ENCODE data around the gene PROZ. TPM values are rescaled to one million over a fixed set of nuclear protein-coding genes. Genes with fewer than 3 reads are reported as not detected.

Gene PROZ
- total RNA-seq, 1 experiment from 2014 or later = not detected

- Histone ChIP-seq H3K27ac (ENCODE audit: low read depth, low read length) (no peak overlapping the region), H3K9me2 (ENCODE audit: insufficient read depth) (no peaks in the 10 kb centered on the region), H4K20me1 (ENCODE audit: insufficient read depth) (no peaks in the 10 kb centered on the region), H3K9ac (ENCODE audit: low read length) (no peak overlapping the region), H3K4me2 (ENCODE audit: low read length) (no peak overlapping the region), H2AFZ (ENCODE audit: low read depth, low read length, poor library complexity, severe bottlenecking) (no peak overlapping the region), H3K79me2 (ENCODE audit: insufficient read depth, low read length) (no peaks in the 10 kb centered on the region), H3K4me3 (replicated peaks in 1 of 2; ENCODE audit: low read depth in 1 of 2, low read length in 2 of 2) (no peak overlapping the region), H3K9me3 (ENCODE audit: control insufficient read depth in 1 of 2, insufficient read depth in 1 of 2, low read depth in 1 of 2, low read length in 2 of 2) (no peaks in the 10 kb centered on the region), H3K27me3 (ENCODE audit: insufficient read depth, low read length) (no peaks in the 10 kb centered on the region), H3K4me1 (ENCODE audit: control insufficient read depth in 1 of 2, insufficient read depth in 2 of 2, low read length in 2 of 2) (peaks cover 0 to 4% of the 10 kb centered on the region in 2 experiments; a peak in 1 of 4 replicates), H3K36me3 (ENCODE audit: control insufficient read depth in 1 of 2, insufficient read depth in 2 of 2, low read length in 2 of 2) (no peaks in the 10 kb centered on the region)
- no peak for DNase-seq (ENCODE audit: low read depth, low spot score)
- ChIA-PET POLR2A (no interaction called here), CTCF (no interaction called here), RAD21 (ENCODE audit: low non-redundant PET in 1 of 2, low total read pairs in 2 of 2, uncharacterized antibody in 2 of 2, unreplicated experiment in 2 of 2) (no interaction called here)
- TF ChIP-seq MAX (IDR thresholded peaks at IDR 0.05) (no peak), CBX3 (IDR thresholded peaks at IDR 0.05; ENCODE audit: low read depth) (no peak), SP1 (IDR thresholded peaks at IDR 0.05; ENCODE audit: low read depth) (no peak), FOSL1 (IDR thresholded peaks at IDR 0.05; ENCODE audit: low read depth) (no peak), CTCF (IDR thresholded peaks at IDR 0.05 in 2 of 3, conservative IDR thresholded peaks at IDR 0.05 in 1 of 3; ENCODE audit: borderline replicate concordance in 1 of 3, insufficient read depth in 1 of 3, low read depth in 2 of 3, low read length in 2 of 3) (no peak), ATF3 (IDR thresholded peaks at IDR 0.05) (no peak), ZBTB33 (IDR thresholded peaks at IDR 0.05; ENCODE audit: extremely low read depth, insufficient replicate concordance, low read length) (no peak), ZFX (IDR thresholded peaks at IDR 0.05) (no peak), EZH2phosphoT487 (IDR thresholded peaks at IDR 0.05; ENCODE audit: borderline replicate concordance) (no peak), SIN3A (IDR thresholded peaks at IDR 0.05; ENCODE audit: low read depth) (no peak), ZNF274 (IDR thresholded peaks at IDR 0.05; ENCODE audit: low read depth, low read length) (no peak), SRF (IDR thresholded peaks at IDR 0.05; ENCODE audit: low read depth) (no peak), EGR1 (IDR thresholded peaks at IDR 0.05; ENCODE audit: low read depth) (no peak), POLR2A (IDR thresholded peaks at IDR 0.05; ENCODE audit: borderline replicate concordance, extremely low read depth, insufficient read depth, insufficient read length) (no peak), ELF1 (IDR thresholded peaks at IDR 0.05; ENCODE audit: borderline replicate concordance, low read depth) (no peak), EZH2 (IDR thresholded peaks at IDR 0.05) (no peak), CEBPB (IDR thresholded peaks at IDR 0.05; ENCODE audit: low read depth) (no peak), REST (IDR thresholded peaks at IDR 0.05; ENCODE audit: low read depth) (no peak), RAD21 (IDR thresholded peaks at IDR 0.05; ENCODE audit: low read depth) (no peak)
- no TSS peak for BruUV-seq (replicated peaks)
- ATAC-seq = no peak
- intact Hi-C loops (cut with micrococcal nuclease) = no loop called here
Observed at GRCh38 chr13:113110048-113110851, 48.2 kb upstream of the PROZ start.

All from HCT116 (cell line).